Chondrocyte (in vitro differentiated cells): ENCODE measurements around the gene IL22RA2. TPM values are rescaled to one million over a fixed set of nuclear protein-coding genes. Genes with fewer than 3 reads are reported as not detected.

Experiments used
- DNase-seq: peaks from one replicate; pipeline ENCODE4 v3.0.0; 2021; ENCODE audit warnings: mixed read lengths, low spot score
- H3K27ac Mint-ChIP-seq: one replicate; pipeline ENCODE4 v1.8.0; 2021; ENCODE audit warnings: mild to moderate bottlenecking, moderate library complexity, mixed read lengths; ENCODE audit not compliant: unreplicated experiment
- H3K27me3 Mint-ChIP-seq: 2 replicates; pipeline ENCODE4 v1.8.0; 2021; ENCODE audit warnings: low read depth, mixed read lengths
- H3K36me3 Mint-ChIP-seq: 2 replicates; pipeline ENCODE4 v1.8.0; 2021; ENCODE audit warnings: low read depth, mixed read lengths
- H3K4me1 Mint-ChIP-seq: 2 replicates; pipeline ENCODE4 v1.8.0; 2021; ENCODE audit warnings: low read depth, mild to moderate bottlenecking, mixed read lengths
- H3K4me3 Mint-ChIP-seq: one replicate; pipeline ENCODE4 v1.8.0; 2021; ENCODE audit warnings: mild to moderate bottlenecking, moderate library complexity, mixed read lengths; ENCODE audit not compliant: unreplicated experiment
- H3K9me3 Mint-ChIP-seq: 2 replicates; pipeline ENCODE4 v1.8.0; 2021; ENCODE audit warnings: low read depth, mixed read lengths
- CTCF ChIP-seq: fragments of 200-600 bp; sonication (generic); IDR thresholded peaks from 2 replicates; pipeline ENCODE4 v1.5.0; 2021; ENCODE audit warnings: antibody characterized with exemption, mild to moderate bottlenecking, moderate library complexity
- total RNA-seq: library from RNA; stranded (reverse); gene quantifications from 3 replicates; pipeline ENCODE4 v1.2.1, GENCODE V29; 2021

IL22RA2 gene
- total RNA-seq, 1 donor from 2014 or later = not detected

GRCh38 chr6:137190583-137191094 lies 17.2 kb upstream of the IL22RA2 start:
- H3K9me3 Mint-ChIP-seq = peaks cover 21% of the 10 kb centered on the region
- TF ChIP-seq CTCF = no peak
- no peaks in the 10 kb centered on the region for H3K4me1 Mint-ChIP-seq
- peaks cover 3% of the 10 kb centered on the region for H3K36me3 Mint-ChIP-seq
- H3K27me3 Mint-ChIP-seq = no peaks in the 10 kb centered on the region
- H3K27ac Mint-ChIP-seq = no peak overlapping the region
- no peak for DNase-seq
- no peak overlapping the region for H3K4me3 Mint-ChIP-seq

- no peaks in the 10 kb centered on the region for H3K27me3 Mint-ChIP-seq
- H3K9me3 Mint-ChIP-seq = peaks cover 34% of the 10 kb centered on the region
- H3K4me3 Mint-ChIP-seq = no peak overlapping the region
- peaks cover 3% of the 10 kb centered on the region for H3K36me3 Mint-ChIP-seq
- H3K27ac Mint-ChIP-seq = no peak overlapping the region
- TF ChIP-seq CTCF = no peak
- DNase-seq = no peak
- H3K4me1 Mint-ChIP-seq = no peaks in the 10 kb centered on the region
Measured at GRCh38 chr6:137188855-137189254, 15.4 kb upstream of the IL22RA2 start.

- H3K36me3 Mint-ChIP-seq = peaks cover 3% of the 10 kb centered on the region
Measured at GRCh38 chr6:137185290-137185689, 11.8 kb upstream of the IL22RA2 start.

GRCh38 chr6:137182654-137183073 lies 9.2 kb upstream of the IL22RA2 start:
- Mint-ChIP-seq H3K4me1 (no peaks in the 10 kb centered on the region), H3K36me3 (peaks cover 2% of the 10 kb centered on the region), H3K27ac (no peak overlapping the region), H3K9me3 (peaks cover 39% of the 10 kb centered on the region), H3K27me3 (peaks cover under 1% of the 10 kb centered on the region), H3K4me3 (no peak overlapping the region)
- no peak for TF ChIP-seq CTCF
- no peak for DNase-seq

More at GRCh38 chr6:137185290-137185689, 11.8 kb upstream of the IL22RA2 start:
- Mint-ChIP-seq H3K4me1 (no peaks in the 10 kb centered on the region), H3K4me3 (no peak overlapping the region), H3K9me3 (peaks cover 47% of the 10 kb centered on the region), H3K27me3 (no peaks in the 10 kb centered on the region), H3K27ac (no peak overlapping the region)
- TF ChIP-seq CTCF = no peak
- no peak for DNase-seq

GRCh38 chr6:137181891-137182653 lies 8.6 kb upstream of the IL22RA2 start:
- H3K4me1 Mint-ChIP-seq = no peaks in the 10 kb centered on the region
- H3K36me3 Mint-ChIP-seq = peaks cover 2% of the 10 kb centered on the region
- H3K9me3 Mint-ChIP-seq = peaks cover 34% of the 10 kb centered on the region
- H3K27ac Mint-ChIP-seq = no peak overlapping the region
- TF ChIP-seq CTCF = no peak
- H3K27me3 Mint-ChIP-seq = peaks cover 4% of the 10 kb centered on the region
- no peak overlapping the region for H3K4me3 Mint-ChIP-seq
- no peak for DNase-seq
